HepG2 (cell line): Measurements from ENCODE around the gene PIRT.

ENCODE experiments used
- KDM5A ChIP-seq: fragments of 200-600 bp; sonication (generic); IDR thresholded peaks from 2 replicates; pipeline ENCODE4 v1.7.0; 2018; ENCODE audit warnings: antibody characterized with exemption, mild to moderate bottlenecking, low read length, borderline replicate concordance
- POLR2A ChIP-seq, 2 experiments: IDR thresholded peaks; 2 replicates each; pipeline ENCODE4 v1.6.1; 2011; ENCODE audit warnings: low read depth in 2 of 2, low read length in 2 of 2, mild to moderate bottlenecking in 1 of 2, moderate library complexity in 1 of 2; ENCODE audit not compliant: insufficient read depth in 1 of 2
- SIN3B ChIP-seq: fragments of 150-350 bp; IDR thresholded peaks from 2 replicates; pipeline ENCODE4 v1.6.1; 2014; ENCODE audit warnings: low read length
- TF ChIP-seq, protein P1 (sequence below): sonication (generic); formaldehyde crosslinking; IDR thresholded peaks from 2 replicates; pipeline ENCODE4 v1.4.0; 2020; ENCODE audit warnings: mild to moderate bottlenecking, missing genetic modification reagents, borderline replicate concordance
- TF ChIP-seq, protein P2 (sequence below): sonication (generic); formaldehyde crosslinking; IDR thresholded peaks from 2 replicates; pipeline ENCODE4 v1.8.0; 2022; ENCODE audit warnings: mild to moderate bottlenecking, missing genetic modification reagents, borderline replicate concordance

DNA sequence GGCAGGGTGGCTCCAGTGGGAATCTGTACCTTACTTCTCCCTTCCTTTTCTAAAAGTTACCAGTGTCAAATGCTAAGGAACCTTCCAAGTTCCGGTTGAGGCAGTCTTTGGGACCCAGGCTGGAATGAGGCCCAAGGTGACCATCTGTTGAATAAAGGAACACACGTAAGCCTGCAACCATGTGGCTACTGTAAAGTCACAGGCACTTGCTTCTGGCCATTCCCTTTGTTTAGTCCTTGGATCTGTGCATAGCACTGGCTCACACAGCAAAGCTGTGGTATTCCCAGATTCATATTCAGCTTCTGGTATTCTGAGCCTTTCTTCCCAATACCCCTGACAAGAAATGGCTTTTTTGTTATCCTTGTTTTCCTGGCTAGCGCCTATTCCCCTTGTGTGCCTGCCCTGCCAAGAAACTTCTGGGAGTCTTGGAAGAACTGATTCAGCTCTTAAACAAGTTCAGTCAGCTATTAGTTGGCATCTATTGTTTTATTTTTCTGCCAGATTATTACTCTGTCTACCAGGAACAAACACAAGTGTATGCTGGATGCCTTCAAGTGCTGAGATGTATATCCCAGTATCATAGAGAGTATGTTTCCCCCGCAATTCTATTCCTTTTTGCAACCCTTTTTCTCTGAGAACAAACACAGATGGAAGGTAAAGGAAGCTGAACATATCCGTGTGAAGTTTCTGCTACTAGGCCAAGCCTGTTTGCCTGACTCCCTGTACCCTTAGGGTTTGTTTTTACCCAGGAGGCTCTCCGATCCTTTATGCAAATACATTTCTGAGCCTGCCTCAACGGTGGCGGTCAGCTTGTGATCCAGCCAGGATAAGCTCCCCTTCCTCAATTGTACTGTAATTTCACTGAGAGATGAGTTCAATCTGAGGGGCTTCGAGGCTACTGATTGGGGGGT, 47.1 kb downstream of the PIRT start:
- no peak for TF ChIP-seq SIN3B
- TF ChIP-seq, protein P1, sequence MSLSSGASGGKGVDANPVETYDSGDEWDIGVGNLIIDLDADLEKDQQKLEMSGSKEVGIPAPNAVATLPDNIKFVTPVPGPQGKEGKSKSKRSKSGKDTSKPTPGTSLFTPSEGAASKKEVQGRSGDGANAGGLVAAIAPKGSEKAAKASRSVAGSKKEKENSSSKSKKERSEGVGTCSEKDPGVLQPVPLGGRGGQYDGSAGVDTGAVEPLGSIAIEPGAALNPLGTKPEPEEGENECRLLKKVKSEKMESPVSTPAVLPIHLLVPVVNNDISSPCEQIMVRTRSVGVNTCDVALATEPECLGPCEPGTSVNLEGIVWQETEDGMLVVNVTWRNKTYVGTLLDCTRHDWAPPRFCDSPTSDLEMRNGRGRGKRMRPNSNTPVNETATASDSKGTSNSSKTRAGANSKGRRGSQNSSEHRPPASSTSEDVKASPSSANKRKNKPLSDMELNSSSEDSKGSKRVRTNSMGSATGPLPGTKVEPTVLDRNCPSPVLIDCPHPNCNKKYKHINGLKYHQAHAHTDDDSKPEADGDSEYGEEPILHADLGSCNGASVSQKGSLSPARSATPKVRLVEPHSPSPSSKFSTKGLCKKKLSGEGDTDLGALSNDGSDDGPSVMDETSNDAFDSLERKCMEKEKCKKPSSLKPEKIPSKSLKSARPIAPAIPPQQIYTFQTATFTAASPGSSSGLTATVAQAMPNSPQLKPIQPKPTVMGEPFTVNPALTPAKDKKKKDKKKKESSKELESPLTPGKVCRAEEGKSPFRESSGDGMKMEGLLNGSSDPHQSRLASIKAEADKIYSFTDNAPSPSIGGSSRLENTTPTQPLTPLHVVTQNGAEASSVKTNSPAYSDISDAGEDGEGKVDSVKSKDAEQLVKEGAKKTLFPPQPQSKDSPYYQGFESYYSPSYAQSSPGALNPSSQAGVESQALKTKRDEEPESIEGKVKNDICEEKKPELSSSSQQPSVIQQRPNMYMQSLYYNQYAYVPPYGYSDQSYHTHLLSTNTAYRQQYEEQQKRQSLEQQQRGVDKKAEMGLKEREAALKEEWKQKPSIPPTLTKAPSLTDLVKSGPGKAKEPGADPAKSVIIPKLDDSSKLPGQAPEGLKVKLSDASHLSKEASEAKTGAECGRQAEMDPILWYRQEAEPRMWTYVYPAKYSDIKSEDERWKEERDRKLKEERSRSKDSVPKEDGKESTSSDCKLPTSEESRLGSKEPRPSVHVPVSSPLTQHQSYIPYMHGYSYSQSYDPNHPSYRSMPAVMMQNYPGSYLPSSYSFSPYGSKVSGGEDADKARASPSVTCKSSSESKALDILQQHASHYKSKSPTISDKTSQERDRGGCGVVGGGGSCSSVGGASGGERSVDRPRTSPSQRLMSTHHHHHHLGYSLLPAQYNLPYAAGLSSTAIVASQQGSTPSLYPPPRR (CRISPR knock-in tag): no peak
- TF ChIP-seq, protein P2, sequence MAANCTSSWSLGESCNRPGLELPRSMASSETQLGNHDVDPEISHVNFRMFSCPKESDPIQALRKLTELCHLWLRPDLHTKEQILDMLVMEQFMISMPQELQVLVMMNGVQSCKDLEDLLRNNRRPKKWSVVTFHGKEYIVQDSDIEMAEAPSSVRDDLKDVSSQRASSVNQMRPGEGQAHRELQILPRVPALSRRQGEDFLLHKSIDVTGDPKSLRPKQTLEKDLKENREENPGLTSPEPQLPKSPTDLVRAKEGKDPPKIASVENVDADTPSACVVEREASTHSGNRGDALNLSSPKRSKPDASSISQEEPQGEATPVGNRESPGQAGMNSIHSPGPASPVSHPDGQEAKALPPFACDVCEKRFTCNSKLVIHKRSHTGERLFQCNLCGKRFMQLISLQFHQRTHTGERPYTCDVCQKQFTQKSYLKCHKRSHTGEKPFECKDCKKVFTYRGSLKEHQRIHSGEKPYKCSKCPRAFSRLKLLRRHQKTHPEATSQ (CRISPR knock-in tag): no peak
- peak in 1 of 2 experiments; percentile 60; a peak in 2 of 4 replicates for TF ChIP-seq POLR2A (IDR thresholded peaks at IDR 0.05; ENCODE audit: insufficient read depth in 1 of 2, low read depth in 2 of 2, low read length in 2 of 2)
- no peak for TF ChIP-seq KDM5A
